Left forelimb (tissue), 1 donor: ENCODE data around the gene ATP11A.

ENCODE experiments used
- DNase-seq: peaks from one replicate; pipeline ENCODE4 v3.0.0-alpha.2; 2018; ENCODE audit warnings: low spot score

Gene ATP11A

GRCh38 chr13:112710855-112711527 is 21.2 kb downstream of the ATP11A start:
- no peak for DNase-seq

DNA sequence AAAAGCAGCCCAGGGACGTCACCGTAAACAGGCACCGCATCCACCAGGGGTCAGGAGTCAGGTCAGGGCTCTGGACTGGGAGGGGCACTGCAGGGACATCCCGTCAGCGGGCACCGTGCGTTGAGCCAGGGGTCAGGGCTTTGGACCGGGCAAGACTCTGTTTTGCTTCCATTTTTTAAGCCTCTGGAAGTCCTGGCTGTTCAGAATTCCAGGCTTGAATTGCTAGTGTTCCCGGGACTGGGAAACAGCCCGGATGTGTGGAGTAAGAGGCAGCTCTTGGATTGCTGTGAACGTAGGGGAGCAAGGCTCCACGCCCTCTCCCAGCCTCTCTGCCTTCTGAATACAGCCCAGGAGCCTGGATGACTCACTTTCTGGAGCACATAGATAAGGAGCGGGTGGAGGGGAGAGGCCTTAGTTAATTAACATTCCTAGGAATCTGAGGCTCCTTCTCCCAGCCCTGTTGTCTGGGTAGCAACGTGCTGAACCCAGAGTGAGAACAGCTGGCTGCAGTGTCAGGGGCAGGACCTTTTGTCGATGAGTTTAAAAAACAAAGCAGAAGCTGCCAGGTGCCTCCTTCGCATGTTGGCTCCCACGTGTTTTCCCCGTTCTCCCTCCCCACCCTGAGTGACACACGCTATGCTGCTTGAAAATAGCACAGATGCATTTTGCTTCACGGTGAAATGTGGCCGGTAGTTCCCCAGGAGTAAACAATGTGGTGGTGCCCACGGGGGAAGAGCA is 21.9 kb downstream of the ATP11A start:
- no peak for DNase-seq

GRCh38 chr13:112712451-112713207 is 22.8 kb downstream of the ATP11A start:
- peak; percentile 61 for DNase-seq

GRCh38 chr13:112713517-112714253 is 23.8 kb downstream of the ATP11A start:
- DNase-seq, result peak; percentile 40

DNA sequence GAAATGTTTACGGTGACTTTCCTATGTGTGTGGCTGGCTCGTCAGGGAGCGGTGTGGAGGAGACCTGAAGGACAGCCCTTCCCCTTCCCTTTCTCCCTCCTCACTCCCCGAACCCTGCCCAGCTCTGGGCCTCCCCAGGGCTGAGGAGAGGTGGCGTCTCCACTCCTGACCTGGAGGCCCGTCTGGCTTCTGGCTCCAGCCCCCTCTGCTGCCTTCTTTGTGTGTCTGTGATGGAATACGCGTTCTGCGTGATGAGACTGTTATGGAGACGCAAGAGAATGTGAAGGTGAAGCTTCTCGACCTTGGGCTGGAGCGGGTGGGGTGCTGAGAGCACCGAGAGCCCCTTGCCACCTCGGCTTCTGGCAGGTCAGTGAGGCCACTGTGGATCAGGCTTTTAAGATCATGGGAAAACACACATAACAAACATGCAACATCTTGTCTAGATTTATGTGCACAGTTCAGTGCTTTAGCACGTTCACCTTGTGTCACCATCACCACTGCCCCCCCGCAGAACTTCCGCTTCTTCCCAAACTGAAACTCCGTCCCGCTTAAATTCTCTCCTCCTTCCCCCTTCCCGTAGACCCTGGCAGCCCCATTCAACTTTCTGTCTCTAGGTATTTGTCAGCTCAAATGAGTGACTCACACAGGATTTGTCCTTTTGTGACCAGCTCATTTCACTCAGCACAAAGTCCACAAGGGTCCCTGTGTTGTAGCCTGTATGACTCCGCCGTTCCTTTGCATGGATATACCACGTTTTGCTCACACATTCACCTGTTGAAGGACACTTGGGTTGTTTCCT is 24.7 kb downstream of the ATP11A start:
- DNase-seq, result peak; percentile 59

DNA sequence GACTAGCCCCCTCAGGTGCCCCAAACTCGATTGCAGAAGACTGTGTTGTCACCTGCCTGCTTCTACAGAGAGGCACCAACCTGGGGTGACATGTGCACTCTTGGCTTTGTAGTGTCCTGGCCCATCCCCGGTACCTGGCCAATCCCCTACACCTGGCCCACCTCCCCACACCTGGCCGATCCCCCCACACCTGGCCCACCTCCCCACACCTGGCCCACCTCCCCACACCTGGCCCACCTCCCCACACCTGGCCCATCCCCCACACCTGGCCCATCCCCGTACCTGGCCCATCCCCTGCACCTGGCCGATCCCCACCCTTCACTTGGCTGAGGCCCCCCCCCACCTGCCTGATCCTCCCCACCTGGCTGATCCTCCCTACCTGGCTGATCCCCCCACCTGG is 25.4 kb downstream of the ATP11A start:
- peak; percentile 62 for DNase-seq

DNA sequence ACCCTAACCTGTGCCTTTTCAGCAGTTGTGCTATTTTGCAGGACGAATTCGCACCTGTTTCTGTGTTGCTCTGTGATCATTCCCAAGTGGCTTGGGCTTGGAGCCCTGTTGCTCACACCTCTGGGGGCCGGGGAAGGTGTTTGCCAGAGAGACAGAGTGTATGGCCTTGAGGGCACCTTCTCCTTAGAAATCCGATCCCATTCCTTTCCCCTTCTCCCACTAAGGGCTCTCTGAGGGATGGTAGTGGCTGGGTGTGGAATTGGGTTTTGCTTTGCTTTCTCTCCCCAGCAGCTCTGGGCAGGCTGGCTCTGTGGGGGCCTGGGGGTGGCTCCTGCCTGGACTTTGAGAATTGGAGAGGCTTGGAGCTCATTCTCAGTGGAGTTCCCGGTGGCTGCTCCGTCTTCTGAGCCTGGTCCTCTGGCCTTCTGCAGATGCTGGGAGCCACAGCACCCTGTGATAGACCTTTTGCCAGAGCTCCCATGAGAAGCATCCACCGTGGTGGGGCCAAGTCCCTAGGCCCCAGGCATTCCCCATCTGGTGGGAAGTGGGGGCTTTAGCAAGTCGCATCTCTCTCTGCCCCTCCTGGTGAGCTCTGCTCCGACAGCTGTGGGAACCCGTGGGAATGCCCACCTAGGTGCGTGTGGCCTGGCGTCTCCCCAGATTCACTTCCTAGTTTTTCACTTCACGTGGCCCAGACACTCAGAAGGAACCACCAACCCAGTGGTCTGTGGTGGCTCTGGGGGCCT is 26.1 kb downstream of the ATP11A start:
- peak; percentile 46 for DNase-seq

DNA sequence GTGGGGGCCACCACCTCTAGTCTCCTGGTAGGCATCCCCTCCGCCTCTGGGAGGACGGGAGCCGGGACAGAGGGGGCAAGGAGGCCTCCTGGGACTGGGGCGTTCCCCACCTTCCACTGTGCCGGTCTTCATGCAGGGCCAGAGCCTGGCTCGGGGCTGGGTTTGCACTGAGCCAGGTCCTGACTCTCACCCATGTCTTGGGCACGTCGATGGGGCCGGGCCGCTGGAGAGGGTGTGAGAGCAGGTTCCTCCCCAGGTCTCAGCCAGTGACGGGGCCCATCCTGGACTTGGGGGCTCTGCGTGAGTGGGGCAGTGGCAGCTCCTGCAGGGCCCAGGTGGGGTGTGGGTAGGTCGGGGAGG is 26.6 kb downstream of the ATP11A start:
- DNase-seq, result peak; percentile 55

- no peak for DNase-seq
These were observed 27.1 kb downstream of the ATP11A start for GRCh38 chr13:112716841-112717520.

DNA sequence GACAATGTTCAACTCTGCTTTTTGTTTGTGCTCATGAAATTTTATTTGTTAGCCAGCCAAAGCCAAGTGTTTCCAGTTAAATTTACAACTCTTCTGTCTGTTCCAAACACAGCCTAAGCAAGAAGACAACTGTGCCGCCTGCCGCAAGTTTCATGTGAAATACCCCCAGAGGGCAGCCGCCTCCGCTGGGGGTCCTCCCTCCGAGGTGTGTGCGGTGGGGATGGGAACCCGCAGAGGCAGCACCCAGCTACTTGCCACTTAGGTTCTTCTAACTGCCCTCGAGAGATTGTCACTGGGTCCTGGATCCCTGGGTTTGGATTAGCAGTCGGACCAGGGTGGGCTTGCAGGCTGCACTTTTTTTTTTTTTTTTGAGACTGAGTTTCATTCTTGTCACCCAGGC is 28.5 kb downstream of the ATP11A start:
- DNase-seq, result no peak

DNA sequence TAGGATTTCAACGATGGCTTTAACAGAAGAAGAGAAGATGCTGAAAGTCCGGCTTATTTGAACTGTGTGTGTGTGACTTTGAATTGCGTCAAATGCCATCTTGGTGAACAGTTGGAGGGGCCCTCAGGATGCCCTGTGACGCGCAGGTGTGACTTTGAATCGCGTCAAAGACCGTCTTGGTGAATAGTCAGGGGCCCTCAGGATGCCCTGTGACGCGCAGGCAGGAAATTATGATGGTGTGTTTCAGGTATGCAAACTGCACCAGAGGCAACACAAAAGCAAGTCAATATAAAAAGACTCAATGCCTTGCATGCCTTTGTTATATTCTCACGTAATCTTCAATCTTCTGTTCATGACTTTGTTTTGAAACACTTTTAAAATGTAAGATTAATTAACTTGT is 29.2 kb downstream of the ATP11A start:
- DNase-seq, result no peak

DNA sequence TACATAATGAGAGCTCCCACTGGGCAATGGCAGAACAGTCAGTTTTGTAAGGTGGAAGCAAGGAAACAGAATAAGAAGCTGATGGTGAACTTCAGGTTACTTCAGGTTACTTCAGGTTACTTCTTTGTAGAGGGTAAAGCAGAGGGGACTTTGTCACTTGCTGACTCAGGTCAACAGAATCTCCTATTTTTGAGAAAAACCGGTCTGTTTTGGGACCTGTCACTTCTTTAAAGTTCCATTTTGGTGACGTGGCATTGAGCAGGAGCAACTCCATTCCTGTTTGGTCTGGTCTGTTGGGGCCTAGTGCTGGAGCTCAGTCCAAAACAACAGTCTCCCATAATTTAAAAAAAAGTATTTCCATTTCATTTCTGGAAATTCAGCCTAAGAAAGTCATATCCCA is 29.7 kb downstream of the ATP11A start:
- no peak for DNase-seq

- no peak for DNase-seq
These were observed 30.4 kb downstream of the ATP11A start for GRCh38 chr13:112720251-112720650.

DNA sequence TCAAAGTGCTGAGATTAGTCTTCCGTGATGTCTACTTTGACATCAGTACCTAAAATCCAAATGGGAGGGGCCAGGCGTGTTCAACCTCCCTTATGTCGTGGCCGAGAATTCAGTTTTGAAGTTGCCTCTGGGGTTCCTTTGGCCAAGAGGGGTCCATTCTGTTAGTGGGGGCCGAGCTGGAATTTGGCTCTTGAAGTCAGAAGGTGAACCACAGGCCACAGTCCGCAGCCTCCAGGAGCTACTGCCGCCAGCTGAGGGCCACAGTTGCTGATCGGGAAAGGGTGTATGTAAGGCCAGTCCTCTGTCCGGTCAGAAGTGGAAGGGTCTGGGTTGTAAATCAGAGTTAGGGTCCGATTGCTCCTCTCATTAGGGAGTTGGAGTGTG is 31.0 kb downstream of the ATP11A start:
- DNase-seq, result no peak

DNA sequence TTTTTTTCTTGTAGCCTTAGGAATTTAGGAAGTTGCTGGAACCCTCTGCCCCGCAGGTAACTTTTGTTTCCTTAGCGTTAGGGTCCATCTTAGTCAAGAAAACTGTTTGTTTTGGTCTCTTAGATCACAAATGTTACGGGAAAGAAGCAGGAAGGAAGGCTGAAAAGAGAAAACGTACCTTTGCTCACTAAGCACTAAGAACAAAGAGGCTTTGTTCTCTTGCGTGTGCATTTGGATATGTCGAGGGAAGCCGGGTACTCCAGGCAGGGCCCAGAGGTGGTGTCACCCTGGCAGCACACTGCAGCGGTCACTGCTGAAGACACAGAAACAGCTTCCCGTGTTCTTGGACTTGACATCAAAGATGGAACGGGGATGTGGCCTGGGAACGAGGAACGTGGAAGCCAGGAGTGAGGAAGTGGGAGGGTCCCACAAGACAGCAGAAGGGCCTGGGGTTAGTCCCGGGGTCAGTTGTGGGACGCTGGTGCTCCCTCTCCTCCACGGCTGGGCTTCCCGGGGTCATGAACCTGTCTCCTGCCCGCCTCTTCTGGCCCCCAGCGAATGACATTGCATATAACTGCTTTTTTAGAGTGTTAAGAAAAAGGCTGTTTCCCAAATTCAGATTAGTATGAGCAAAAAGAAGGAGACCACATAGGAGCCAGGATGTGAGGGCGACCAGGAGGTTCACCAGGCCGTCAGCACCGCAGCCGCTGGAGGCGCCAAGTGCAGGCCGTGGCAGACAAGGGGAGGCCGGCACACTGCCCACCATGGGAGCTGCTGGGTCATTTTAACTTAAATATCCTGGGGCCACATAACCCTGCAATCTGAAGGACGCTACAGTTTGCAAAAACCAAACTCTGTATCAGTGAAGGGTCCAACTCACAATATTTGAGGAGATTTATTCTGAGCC is 31.6 kb downstream of the ATP11A start:
- DNase-seq, result no peak

DNA sequence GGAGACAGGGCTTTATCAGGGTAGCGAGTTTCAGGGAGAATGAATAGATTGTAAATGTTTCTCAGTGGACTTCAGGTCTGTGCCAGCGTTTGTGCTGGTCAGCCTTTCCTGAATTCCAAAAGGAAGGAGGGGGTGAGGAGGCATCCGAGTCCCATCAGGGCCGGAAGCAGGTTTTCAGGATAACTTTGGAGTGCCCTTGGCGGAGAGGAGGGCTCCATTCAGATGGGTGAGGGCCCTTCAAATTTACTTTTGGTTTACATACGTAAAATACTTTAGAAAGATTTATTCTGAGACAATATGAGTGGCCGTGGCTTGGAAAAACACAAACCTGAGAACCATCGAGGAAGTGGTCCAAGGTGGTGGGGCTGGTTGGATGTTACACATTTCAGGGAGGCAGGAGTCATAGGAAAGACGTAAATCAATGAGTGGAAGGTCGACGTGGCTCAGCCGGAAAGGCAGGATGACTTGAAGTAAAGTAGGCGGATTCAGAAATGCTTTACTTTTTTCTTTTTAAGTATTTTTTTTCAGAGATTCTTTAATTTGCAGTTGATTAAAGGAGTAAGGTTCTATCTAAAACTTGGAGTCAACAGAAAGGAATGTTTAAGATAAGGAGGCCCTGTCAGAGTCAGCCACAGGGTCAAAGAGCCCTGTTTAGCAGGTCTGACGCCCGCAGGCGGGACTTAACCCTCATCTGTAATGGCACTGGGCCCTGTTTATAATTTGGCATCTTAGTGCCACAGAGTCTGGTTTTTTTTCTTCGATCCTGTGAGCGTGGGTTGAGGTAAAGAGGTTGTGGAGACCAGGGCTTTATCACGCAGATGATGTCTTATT is 32.8 kb downstream of the ATP11A start:
- DNase-seq, result no peak

- no peak for DNase-seq
These were observed 33.9 kb downstream of the ATP11A start for GRCh38 chr13:112723771-112724170.

GRCh38 chr13:112724788-112725345 is 35.0 kb downstream of the ATP11A start:
- no peak for DNase-seq
